Smooth muscle cell of bladder (primary cell): ENCODE data around the gene MOCS3. TPM values are rescaled to one million over a fixed set of nuclear protein-coding genes. Genes with fewer than 3 reads are reported as not detected.

Experiments used
- total RNA-seq: library from RNA; depleted of rRNA; stranded (reverse); fragments of >200 nt; gene quantifications from 2 replicates; pipeline ENCODE4 v1.2.3, GENCODE V29; 2014

MOCS3 gene
- 7.3 and 8.7 TPM in 2 replicates for total RNA-seq

DNA sequence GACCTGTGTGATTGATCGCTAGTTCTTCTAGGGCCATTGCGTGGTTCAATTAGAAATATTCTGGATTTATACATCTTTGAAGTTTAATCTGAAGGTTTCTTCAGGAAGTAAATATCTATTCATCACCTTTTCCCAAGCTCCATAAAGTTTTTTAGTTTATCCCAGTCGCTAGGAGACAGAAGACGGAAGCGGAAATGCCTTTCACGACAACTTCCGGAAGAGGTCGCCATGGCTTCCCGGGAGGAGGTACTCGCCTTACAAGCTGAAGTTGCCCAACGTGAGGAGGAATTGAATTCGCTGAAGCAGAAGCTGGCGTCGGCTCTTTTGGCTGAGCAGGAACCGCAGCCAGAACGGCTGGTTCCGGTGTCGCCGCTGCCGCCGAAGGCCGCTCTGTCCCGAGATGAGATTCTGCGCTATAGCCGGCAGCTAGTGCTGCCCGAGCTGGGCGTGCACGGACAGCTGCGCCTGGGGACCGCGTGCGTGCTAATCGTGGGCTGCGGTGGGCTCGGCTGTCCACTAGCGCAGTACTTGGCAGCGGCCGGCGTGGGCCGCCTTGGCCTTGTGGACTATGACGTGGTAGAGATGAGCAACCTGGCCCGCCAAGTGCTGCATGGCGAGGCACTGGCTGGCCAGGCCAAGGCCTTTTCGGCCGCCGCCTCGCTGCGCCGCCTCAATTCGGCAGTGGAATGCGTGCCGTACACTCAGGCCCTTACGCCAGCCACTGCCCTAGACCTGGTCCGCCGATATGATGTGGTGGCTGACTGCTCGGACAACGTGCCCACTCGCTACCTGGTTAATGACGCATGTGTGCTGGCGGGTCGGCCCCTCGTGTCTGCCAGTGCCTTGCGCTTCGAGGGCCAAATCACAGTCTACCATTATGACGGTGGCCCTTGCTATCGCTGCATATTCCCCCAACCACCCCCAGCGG, at the start of gene MOCS3:
Gene MOCS3, plus strand, starts transcription at position 204 of the 928 bp plus-strand sequence. Its CDS starts 25 bp downstream, at position 229.

DNA sequence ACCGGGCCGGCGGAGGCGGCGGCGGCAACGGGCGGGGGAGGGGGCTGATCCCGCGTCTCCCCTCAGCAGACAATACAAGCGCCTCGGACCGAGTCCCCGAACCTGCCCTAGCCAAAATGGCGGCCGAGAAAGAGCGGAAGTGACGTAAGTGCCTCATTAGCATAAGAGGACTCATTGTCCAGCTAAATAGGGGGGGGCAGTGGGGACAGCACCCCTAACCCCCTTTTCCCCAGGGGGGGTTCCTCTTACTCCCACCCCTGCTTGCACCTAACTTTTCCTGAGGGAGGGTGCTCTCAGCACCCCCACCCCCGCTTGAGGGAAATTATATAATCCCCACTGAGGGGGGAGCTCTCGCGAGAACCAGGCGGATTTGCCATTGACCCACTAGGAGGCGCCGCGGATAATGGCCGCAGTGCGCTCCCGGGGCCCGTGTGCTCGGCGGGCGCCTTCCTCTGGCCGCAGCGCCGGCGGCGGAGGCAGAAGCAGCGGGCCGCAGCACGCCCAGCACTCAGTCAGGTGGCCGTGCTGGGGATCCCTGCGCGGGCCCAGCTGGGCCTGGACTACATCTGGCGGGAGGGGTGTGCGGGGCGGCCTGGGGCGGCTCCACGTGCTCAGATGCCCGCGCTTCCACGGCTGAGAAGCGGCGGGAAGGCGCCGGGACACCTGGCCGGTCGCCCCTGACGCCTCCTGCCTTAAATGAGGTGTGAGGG, 27.2 kb upstream of the MOCS3 start, which contains the start of gene ADNP:
Gene ADNP, minus strand, starts transcription at position 132 of the 710 bp plus-strand sequence. CDS start 27,441 bp downstream, outside the sequence.

DNA sequence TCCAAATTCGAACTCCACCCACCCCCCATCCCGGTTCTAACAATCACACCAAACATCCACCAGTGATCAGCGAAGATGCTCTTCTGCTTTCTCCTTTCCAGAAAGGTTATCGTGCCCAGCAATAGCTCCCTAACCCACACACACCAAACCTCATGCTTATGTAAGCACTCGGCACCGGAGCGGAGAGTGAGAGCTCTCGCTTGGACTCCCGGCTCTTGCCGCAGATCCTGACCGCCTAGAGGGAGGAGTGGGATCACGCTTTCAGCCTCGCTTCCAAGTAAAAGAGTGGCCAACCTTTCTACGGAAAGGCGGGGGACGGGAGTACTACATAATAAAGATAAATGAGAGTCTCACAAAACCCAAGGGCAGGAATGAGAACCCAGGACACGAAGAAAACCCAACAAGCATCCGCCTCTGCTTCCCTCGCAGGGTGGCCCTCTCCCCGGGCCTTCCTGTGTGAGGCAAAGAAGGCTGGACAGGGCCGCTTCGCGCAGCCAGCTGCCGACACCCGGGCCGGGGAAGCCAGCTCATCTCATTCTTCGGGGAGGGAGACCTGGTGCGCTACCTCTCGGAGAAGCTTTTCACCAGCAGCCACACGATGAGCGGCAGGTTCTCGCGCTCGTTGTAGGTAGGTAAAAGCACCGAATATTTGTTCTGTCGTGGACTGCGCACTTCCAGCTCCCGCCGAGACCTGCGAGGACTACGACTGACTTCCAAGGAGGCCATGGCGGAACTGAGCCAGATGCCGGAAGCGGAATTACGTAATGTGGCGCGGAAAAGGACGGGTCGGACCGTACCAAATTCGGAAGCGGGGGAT, 612 bp upstream of the MOCS3 start, which contains the start of gene DPM1:
Gene DPM1, minus strand, starts transcription at position 735 of the 817 bp plus-strand sequence. Its CDS starts 9 bp downstream, at position 726.

Other genes with a start within 250 kb of the MOCS3 start
- 0.37 and 1.00 TPM in 2 replicates for gene PARD6B, start 227.2 kb upstream of the MOCS3 start, total RNA-seq
- 11.1 and 11.7 TPM in 2 replicates for gene BCAS4, start 163.8 kb upstream of the MOCS3 start, total RNA-seq
- gene ADNP, start 27.4 kb upstream of the MOCS3 start, total RNA-seq = 20.2 and 21.5 TPM in 2 replicates
- 63.6 and 64.6 TPM in 2 replicates for gene DPM1, start 286 bp upstream of the MOCS3 start, total RNA-seq
- gene KCNG1, start 64.3 kb downstream of the MOCS3 start, total RNA-seq = 11.8 and 16.7 TPM in 2 replicates